GM21619 (cell line): Measurements from ENCODE around the gene BTC.
"Not testable (repeated sequence)": the region's sequence is repeated elsewhere in the genome, so short reads cannot be mapped to it uniquely, and the experiment has no call there.

Experiments used
- ATAC-seq: cut with Tn5 transposase; IDR thresholded peaks from one replicate; pipeline ENCODE4 v1.9.1; 2021; ENCODE audit not compliant: unreplicated experiment

Gene BTC

DNA sequence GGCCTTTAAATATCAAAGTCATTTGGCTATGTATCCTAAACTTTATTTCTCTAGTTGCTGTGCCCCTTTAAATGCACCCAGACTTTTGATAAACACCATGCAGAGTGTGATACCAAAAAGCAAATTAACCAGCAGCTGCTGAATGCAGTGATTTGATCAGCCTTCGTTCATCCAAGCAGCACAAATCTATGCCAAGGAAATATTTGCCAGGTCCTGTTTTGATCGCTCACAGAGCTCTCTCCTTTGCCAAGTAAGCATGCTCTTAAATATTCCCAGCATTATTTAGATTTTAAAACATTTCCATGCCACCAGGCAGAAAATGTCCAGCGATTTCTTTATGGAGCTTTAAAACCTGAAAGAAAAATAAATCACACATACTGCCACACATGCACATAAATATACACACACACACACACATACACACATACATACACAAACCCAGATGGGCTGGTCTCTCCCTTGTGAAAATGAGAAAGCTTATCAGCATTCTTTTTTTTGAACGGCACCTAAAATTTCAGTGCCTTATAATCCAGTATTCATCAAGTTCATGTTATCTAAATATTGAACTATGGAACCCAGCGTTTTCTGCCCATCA is 35.7 kb downstream of the BTC start:
- ATAC-seq, result no peak

DNA sequence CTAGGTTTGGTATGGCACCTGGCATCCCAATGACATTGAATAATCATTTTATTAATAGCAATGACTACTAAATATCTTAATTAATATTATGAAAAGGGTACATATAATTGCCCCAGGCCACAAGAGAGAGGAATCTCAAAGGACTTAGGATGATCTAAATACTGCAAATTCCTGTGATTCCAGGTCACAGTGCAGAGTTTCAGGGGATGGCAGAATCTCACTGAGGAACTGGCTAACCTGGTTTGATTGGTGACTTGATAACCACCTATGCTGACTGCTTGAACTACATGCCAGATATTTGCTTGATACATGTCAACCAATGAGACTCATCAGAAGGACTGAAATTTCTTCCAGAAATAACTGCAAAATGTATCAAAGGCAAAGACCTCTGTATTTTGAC is 37.2 kb downstream of the BTC start:
- ATAC-seq, result no peak

DNA sequence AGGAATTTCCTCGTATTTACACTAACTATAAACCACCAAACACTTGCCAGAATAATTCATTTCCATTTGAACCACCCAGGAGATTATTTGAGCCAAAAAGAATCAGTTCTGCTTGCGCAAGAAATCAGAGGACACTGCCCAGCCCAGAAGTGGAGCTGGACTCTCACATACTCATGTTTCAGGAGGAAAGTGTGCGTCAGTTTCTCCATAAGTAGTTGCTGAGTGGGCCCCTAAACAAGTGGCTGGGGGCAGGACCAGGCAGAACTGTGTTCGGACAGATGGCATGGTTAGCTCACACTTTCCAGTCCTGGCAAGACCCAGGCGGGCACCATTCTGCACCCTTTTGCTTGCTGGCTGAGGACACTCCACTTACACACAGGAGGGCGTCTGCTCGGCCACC is 38.8 kb downstream of the BTC start:
- ATAC-seq, result no peak

DNA sequence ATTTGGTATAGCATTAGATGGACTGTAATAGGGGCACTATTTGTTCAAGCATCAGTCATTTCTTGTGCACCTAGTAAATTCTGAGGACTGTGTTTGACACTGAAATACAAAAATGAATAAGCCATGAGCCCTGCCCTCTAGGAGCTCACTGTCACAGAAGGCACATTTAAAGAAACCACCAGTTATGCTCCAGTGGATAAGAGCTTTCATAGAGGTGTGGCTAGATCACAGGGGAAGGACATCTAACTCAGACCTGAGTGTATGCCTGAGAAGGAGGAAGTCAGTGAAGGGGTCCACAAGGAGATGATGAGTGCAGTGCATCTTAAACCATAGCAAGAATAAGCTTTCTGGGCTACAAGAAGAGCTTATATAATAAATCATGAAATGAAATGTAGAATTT is 40.1 kb downstream of the BTC start:
- ATAC-seq, result peak; percentile 89

DNA sequence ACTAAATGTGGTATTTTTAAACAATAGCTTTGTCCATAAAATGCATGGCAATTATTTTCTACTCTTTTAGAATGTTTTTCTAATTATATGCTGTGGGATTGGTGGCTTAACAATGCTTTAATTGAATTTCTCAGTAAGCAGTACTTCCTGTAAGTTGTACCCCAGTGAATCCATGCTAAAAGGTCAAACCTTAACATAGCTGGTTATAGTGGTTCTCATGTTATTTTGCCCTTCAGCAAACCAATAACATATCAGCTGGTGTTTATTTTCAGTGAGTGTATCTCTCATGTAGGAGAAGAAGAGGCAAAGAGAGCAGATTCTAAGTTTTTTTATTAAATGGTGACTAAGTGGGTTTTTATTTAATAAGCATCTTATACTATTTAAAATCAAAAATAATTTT is 41.5 kb downstream of the BTC start:
- ATAC-seq, result no peak

DNA sequence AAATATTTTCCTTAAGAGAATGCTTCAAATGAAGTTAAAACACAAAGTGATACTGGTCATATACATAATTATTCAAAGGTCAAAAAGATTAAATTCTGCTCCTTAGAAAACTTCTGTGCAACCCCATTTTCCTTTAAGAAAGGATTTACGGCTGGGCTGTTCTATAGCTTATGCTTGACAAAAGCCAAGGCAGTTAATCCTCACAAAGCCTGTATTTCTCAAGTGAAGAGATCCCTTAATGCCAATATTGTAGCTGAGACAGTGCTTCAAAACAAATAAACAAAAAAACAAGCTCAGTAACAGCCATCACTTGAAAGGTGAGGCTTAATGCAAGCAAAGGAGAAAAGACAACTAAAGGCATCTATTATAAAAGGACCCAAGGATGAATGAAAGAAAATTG is 42.5 kb downstream of the BTC start:
- ATAC-seq, result no peak

DNA sequence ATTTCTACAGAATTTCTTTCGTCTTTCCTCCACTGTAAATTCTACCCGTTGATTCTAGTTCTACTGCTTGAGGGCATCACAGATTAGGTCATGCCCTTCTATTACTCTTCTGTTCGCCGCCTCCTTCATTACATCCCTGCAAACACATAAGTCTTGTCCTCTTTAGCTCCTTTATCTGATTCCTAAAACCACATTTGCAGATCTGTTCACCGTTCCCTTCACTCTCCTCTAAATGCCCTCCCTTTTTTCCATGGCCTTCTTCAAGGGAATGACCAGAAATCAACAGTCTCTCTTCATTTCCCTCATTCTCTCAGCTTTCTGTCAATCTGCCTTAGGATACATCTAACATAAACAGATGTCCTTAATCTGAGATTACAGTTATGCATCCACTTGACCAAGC is 43.1 kb downstream of the BTC start:
- no peak for ATAC-seq

DNA sequence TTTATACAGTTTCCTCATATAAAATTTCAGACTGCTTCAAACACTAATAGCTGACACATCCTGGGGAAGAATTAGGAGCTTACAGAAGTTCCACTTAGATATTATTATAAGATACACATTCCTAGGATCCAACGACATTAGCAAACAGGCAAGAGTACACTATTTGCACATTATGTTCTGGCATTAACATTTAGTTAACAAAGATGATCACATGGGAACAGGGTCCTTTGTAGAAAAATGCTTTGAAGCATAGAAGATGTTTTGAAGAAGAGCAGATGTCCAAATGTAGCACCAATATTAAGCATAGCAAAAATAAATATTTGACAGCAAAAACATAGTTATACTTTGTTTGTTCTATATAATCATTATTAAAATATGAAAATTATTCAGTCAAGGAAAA is 52.1 kb downstream of the BTC start:
- no peak for ATAC-seq

DNA sequence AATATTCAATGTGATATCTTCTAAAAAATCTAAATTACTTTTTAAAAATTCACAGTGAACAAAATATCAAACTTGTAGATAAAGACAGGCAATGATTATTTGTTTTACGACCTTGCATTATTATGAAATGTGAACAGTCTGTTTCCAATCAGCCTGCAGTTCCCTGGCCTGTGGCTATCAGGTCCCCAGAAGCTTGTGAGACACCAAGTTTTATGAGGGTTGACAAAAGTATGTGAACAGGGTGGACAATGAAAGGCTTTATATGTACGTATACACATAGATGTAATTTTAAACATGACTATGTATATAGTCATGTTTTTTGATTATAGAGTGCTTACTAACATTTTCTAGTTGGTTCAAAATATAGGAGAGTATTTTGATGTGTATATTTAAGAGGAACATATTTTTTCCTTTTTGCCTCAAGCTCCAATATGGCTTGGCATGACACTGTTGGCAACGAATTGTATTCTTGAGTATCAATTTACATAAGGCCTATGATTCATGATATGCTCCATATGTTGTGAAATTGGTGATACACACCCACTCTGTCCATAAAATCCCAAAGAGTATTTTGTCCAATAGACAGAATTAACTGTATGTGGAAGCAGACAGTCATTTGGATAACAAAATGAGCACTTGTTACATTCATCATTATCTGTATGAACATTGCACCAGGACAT is 55.7 kb downstream of the BTC start:
- no peak for ATAC-seq

DNA sequence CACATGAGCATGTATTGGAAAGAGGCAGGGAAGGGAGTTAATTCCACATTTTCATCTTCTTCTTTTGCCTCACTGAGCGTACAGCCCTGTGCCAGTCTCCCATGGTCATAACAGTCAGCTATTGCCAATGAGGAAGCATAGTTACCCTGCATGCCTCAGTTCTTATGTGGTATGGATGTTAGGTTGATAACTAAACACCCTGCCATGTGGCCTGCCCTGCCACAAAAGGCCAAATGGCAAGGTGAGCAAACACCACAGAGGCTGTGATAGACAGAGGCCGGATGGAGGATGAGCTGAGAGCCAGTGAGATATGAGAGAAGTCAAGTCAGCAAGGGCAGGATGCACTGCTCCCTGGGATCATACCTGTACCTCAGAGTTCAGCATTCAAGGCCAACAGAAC is 59.3 kb downstream of the BTC start:
- ATAC-seq, result no peak

DNA sequence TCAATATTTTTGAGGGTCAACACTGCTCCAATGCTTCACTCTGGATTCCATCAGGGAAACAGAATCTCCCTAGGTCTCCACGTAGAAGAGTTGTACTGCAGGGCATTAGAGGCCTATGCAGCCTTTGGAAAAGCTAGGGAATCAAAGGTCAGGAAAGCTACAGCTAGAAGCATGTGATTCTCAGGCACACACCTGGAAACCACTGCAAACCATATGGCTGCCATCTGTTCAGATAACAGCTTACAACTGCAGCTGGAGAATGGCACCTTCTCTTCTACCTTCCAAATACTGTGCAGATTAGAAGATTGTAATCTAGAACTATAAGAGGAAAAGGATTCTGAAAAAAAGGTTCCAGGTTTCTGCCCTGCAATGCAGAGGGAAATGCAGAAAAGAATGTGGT is 60.6 kb downstream of the BTC start:
- ATAC-seq, result no peak

DNA sequence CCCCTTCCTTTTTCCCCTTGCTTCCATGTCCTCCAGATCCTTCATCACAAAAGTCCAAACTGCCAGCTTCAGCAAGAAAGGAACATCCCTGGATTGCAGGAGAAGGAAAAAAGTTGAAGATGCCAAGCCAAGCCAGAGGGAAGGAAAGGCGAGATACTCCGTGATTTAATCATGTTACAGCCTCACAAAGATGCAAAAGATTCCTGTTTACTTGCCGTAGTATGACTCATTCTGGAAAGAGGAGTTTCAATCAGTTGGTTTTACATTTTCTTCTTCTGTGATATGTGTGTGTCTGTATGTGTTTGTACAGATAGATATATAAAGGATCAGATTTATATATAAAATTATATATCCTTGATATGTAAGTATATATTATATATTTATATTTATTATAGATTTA is 69.3 kb downstream of the BTC start:
- no peak for ATAC-seq

DNA sequence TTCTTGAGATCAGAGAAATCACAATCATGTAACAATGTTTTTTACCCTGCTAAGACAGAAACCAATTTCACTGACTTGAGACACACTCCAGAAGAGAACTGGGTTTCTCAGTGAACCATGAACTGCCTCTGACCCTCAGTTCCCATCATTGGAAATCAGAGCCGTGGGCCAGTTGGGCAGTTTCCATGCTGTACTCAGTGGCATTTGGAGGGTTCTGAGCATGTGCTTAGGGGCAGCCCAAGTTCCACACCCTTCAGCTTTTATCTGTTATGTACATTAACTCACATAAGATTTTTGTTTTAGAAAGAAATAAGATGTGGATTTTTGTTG is 77.9 kb downstream of the BTC start:
- no peak for ATAC-seq

DNA sequence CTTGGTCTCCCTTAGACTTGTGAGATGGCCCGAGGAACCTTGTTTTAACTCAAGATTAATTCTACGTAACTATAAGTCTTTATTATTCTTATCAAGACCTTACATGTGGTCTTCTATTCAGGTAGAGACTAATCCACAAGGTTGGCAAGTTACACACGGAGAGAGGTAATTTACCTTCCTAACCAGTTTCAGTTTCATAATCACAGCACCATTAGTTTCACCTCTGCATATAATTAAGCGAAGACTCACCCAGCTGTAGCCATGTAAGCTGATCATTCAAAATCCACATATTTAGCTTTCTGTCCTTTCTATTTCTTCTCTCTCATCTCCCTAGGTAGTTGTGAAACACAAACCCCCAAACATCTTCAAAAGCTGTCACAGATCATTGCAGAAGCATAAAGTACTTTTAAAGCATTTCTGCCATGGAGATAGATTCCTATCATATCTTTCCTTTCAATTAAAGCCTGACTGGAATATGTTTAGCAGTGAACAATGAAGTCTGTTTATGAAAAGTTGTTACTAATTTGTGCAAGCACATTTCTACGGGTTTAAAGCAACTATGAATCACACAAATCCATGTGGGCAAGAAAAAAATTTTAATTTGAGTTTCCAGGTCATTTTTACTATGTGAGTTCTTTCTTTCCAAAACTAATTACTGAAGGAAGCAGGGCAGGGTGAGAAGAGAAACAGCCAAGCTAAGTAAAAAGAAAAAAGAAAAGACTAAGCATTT is 78.5 kb downstream of the BTC start:
- no peak for ATAC-seq

DNA sequence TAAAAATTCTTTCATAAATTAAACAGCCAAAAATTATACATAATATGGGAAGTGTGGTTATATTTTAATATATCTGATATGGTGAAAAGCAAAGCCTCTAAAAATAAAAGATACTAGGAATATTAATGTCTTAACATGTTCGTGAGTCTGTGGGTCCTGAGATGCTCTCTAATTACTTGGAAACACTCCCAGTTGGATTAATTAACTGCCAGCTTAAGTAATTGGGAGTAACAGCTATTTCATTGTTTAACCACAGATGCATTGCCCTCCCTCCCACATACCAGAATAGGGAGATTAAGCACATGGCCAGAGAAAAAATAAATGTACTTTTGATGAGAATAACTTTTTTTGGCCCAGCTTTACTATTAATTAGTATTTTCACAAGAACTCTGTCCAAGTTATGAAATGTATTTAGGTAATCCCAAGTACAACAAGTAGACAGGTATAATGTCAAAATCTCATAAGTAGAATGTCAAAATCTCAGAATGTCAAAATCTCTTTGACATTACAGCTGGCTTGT is 79.7 kb downstream of the BTC start:
- ATAC-seq, result no peak

DNA sequence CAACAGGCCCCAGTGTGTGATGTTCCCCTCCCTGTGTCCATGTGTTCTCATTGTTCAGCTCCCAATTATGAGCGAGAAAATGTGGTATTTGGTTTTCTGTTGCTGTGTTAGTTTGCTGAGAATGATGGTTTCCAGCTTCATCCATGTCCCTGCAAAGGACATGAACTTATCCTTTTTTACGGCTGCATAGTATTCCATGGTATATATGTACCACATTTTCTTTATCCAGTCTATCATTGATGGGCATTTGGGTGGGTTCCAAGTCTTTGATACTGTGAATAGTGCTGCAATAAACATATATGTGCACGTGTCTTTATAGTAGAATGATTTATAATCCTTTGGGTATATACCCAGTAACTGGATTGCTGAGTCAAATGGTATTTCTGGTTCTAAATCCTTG is 86.2 kb downstream of the BTC start:
- not testable (repeated sequence) for ATAC-seq
